ENCODE measurements around the gene SMKR1. TPM values are rescaled to one million over a fixed set of nuclear protein-coding genes. Genes with fewer than 3 reads are reported as not detected.
"Not testable (repeated sequence)": the region's sequence is repeated elsewhere in the genome, so short reads cannot be mapped to it uniquely, and the experiment has no call there.

The SMKR1 gene
- total RNA-seq, 1 experiment from 2014 or later: 7.4 TPM

- H3F3A ChIP-seq (ENCODE audit: low read length, unreplicated experiment); H3K27ac ChIP-seq (ENCODE audit: low read length); BruUV-seq (replicated peaks); H3K4me2 ChIP-seq (ENCODE audit: low read length); H2AFZ ChIP-seq (ENCODE audit: low read length); POLR2A ChIA-PET (ENCODE audit: unreplicated experiment); H3K9me2 ChIP-seq (replicated peaks; ENCODE audit: low read length); H3K4me1 ChIP-seq (ENCODE audit: insufficient read depth, low read length); H4K20me1 ChIP-seq (ENCODE audit: low read length); intact Hi-C loops (cut with micrococcal nuclease); H3K27me3 ChIP-seq (ENCODE audit: low read length); H3K4me3 ChIP-seq (ENCODE audit: low read length); CTCF ChIA-PET; ATAC-seq; H3K79me2 ChIP-seq (ENCODE audit: low read length); DNase-seq; H3K9me3 ChIP-seq (ENCODE audit: low read length); H3K9ac ChIP-seq (ENCODE audit: low read length); H3K36me3 ChIP-seq (ENCODE audit: low read depth, low read length): not testable (repeated sequence)
These were observed 25.9 kb upstream of the SMKR1 start for GRCh38 chr7:129476398-129476797.

DNA sequence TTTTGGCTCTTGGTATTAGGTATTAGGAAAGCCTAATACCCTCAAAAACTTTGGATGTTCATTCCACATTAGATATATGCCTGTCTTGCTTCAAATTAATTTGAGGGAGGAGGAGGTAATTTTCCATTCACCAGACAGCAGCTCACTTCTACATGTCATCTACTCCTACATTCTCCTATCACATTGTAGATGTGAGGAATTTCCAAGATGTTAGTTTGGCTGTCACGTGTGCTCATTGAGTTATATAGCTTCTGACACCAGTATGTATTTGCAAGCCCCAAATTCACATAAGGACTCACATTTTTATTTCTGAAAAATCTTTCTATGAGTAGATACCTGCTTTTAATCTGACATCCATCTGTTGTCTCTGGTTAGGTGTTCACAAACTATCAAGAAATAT lies 22.5 kb upstream of the SMKR1 start:
- H3K27ac ChIP-seq (ENCODE audit: low read length): no peak overlapping the region
- H3K9me3 ChIP-seq (ENCODE audit: low read length): no peaks in the 10 kb centered on the region
- TF ChIP-seq, protein P1, sequence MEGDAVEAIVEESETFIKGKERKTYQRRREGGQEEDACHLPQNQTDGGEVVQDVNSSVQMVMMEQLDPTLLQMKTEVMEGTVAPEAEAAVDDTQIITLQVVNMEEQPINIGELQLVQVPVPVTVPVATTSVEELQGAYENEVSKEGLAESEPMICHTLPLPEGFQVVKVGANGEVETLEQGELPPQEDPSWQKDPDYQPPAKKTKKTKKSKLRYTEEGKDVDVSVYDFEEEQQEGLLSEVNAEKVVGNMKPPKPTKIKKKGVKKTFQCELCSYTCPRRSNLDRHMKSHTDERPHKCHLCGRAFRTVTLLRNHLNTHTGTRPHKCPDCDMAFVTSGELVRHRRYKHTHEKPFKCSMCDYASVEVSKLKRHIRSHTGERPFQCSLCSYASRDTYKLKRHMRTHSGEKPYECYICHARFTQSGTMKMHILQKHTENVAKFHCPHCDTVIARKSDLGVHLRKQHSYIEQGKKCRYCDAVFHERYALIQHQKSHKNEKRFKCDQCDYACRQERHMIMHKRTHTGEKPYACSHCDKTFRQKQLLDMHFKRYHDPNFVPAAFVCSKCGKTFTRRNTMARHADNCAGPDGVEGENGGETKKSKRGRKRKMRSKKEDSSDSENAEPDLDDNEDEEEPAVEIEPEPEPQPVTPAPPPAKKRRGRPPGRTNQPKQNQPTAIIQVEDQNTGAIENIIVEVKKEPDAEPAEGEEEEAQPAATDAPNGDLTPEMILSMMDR (conservative IDR thresholded peaks at IDR 0.05; ENCODE audit: low read depth, low read length): no peak
- TF ChIP-seq EZH2 (IDR thresholded peaks at IDR 0.05; ENCODE audit: low read length, unreplicated experiment) (no peak), EZH2phosphoT487 (IDR thresholded peaks at IDR 0.05; ENCODE audit: borderline replicate concordance, low read length) (no peak)
- peaks cover 1% of the 10 kb centered on the region; the same call in 1 of the 2 replicates for H3K36me3 ChIP-seq (ENCODE audit: low read depth, low read length)
- no peaks in the 10 kb centered on the region for H3F3A ChIP-seq (ENCODE audit: low read length, unreplicated experiment)
- H2AFZ ChIP-seq (ENCODE audit: low read length): no peak overlapping the region
- BruUV-seq (replicated peaks): no TSS peak
- H3K4me3 ChIP-seq (ENCODE audit: low read length): no peak overlapping the region
- POLR2A ChIA-PET (ENCODE audit: unreplicated experiment): no interaction called here
- CTCF ChIA-PET: no interaction called here
- DNase-seq: no peak
- ATAC-seq: no peak
- H3K4me2 ChIP-seq (ENCODE audit: low read length): no peak overlapping the region
- no peaks in the 10 kb centered on the region for H4K20me1 ChIP-seq (ENCODE audit: low read length)
- H3K9me2 ChIP-seq (replicated peaks; ENCODE audit: low read length): no peaks in the 10 kb centered on the region
- intact Hi-C loops (cut with micrococcal nuclease): no loop called here
- no peaks in the 10 kb centered on the region for H3K27me3 ChIP-seq (ENCODE audit: low read length)
- no peaks in the 10 kb centered on the region for H3K4me1 ChIP-seq (ENCODE audit: insufficient read depth, low read length)
- H3K79me2 ChIP-seq (ENCODE audit: low read length): no peaks in the 10 kb centered on the region
- no peak overlapping the region for H3K9ac ChIP-seq (ENCODE audit: low read length)

GRCh38 chr7:129480674-129481363 lies 21.5 kb upstream of the SMKR1 start:
- intact Hi-C loops (cut with micrococcal nuclease): no loop called here
- H3K27me3 ChIP-seq (ENCODE audit: low read length): no peaks in the 10 kb centered on the region
- POLR2A ChIA-PET (ENCODE audit: unreplicated experiment): interaction anchor here (0.6 kb wide), 1 partner anchor 202 kb away, joined by 13 read pairs; no protein-coding TSS in a partner anchor
- no peak overlapping the region for H2AFZ ChIP-seq (ENCODE audit: low read length)
- H3K27ac ChIP-seq (ENCODE audit: low read length): no peak overlapping the region
- DNase-seq (no peak), ATAC-seq (no peak)
- no peaks in the 10 kb centered on the region for H3F3A ChIP-seq (ENCODE audit: low read length, unreplicated experiment)
- no TSS peak for BruUV-seq (replicated peaks)
- no peaks in the 10 kb centered on the region for H3K9me3 ChIP-seq (ENCODE audit: low read length)
- no peak overlapping the region for H3K4me3 ChIP-seq (ENCODE audit: low read length)
- CTCF ChIA-PET: no interaction called here
- no peaks in the 10 kb centered on the region for H4K20me1 ChIP-seq (ENCODE audit: low read length)
- H3K36me3 ChIP-seq (ENCODE audit: low read depth, low read length): no peaks in the 10 kb centered on the region; the same call in 1 of the 2 replicates
- no peaks in the 10 kb centered on the region for H3K4me1 ChIP-seq (ENCODE audit: insufficient read depth, low read length)
- H3K4me2 ChIP-seq (ENCODE audit: low read length): no peak overlapping the region
- TF ChIP-seq EZH2phosphoT487 (IDR thresholded peaks at IDR 0.05; ENCODE audit: borderline replicate concordance, low read length): no peak
- TF ChIP-seq EZH2 (IDR thresholded peaks at IDR 0.05; ENCODE audit: low read length, unreplicated experiment): no peak
- TF ChIP-seq, protein P1 (conservative IDR thresholded peaks at IDR 0.05; ENCODE audit: low read depth, low read length): no peak
- H3K9me2 ChIP-seq (replicated peaks; ENCODE audit: low read length): no peaks in the 10 kb centered on the region
- H3K9ac ChIP-seq (ENCODE audit: low read length): no peak overlapping the region
- H3K79me2 ChIP-seq (ENCODE audit: low read length): no peaks in the 10 kb centered on the region

DNA sequence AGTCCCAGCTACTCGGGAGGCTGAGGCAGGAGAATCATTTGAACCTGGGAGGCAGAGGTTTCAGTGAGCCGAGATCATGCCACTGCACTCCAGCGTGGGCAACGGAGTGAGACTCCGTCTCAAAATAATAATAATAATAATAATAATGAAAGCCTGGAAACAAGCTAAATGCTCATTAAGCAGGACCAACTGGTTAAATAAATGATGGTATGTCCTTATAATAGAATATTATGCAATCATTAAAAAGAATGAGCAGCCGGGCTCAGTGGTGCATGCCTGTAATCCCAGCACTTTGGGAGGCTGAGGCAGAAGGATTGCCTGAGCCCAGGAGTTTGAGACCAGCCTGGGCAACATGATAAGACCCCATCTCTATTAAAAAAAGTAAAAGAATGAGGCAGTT lies 21.0 kb upstream of the SMKR1 start:
- H3K4me3 ChIP-seq (ENCODE audit: low read length); H3K79me2 ChIP-seq (ENCODE audit: low read length); H3F3A ChIP-seq (ENCODE audit: low read length, unreplicated experiment); CTCF ChIA-PET; intact Hi-C loops (cut with micrococcal nuclease); H4K20me1 ChIP-seq (ENCODE audit: low read length); H3K9ac ChIP-seq (ENCODE audit: low read length); H3K36me3 ChIP-seq (ENCODE audit: low read depth, low read length); H2AFZ ChIP-seq (ENCODE audit: low read length); H3K27ac ChIP-seq (ENCODE audit: low read length); H3K4me1 ChIP-seq (ENCODE audit: insufficient read depth, low read length); H3K27me3 ChIP-seq (ENCODE audit: low read length); H3K4me2 ChIP-seq (ENCODE audit: low read length); DNase-seq; H3K9me3 ChIP-seq (ENCODE audit: low read length); ATAC-seq; BruUV-seq (replicated peaks); H3K9me2 ChIP-seq (replicated peaks; ENCODE audit: low read length): not testable (repeated sequence)
- POLR2A ChIA-PET (ENCODE audit: unreplicated experiment): interaction anchor here (0.6 kb wide), 1 partner anchor 203 kb away, joined by 13 read pairs; no protein-coding TSS in a partner anchor
